ENCODE measurements around the gene RUBCN.
A peak's percentile ranks its signal among the peaks of the same experiment; 100 is the strongest.

RUBCN gene

DNA sequence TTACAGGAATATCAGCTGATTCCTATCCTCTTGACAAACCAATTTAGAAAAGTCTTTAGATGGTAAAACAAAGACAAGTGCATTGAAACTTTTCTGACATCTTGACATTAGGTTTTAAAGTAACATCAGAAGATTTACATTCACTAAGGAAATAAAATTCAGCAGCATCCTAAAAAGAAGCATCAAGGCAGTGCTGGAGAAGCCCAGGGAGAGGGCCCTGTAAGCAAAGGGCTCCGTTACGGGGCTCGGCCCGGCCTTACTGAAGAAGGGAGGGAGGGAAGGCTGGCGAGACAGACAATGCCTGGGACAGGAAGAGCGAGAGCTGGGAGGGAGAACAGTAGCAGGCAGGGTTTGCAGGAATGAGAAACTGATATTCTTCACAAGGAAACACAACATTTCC lies 39.3 kb downstream of the RUBCN start:
- H2AK5ac ChIP-seq (ENCODE audit: low read length), result no peak overlapping the region
- H3K79me1 ChIP-seq (ENCODE audit: low read length), result no peaks in the 10 kb centered on the region
- H3K36me3 ChIP-seq (ENCODE audit: control insufficient read depth, insufficient read depth, low read length), result peaks cover 2% of the 10 kb centered on the region
- no peak overlapping the region for H4K5ac ChIP-seq (ENCODE audit: low read length)
- H3K9ac ChIP-seq (ENCODE audit: low read length), result no peak overlapping the region
- no peaks in the 10 kb centered on the region for H3K4me1 ChIP-seq (ENCODE audit: control insufficient read depth, low read depth, low read length)
- no peak overlapping the region for H2BK15ac ChIP-seq (replicated peaks; ENCODE audit: low read depth)
- H3K4me2 ChIP-seq (ENCODE audit: low read length), result no peak overlapping the region
- H2BK120ac ChIP-seq (ENCODE audit: low read depth, low read length), result no peak overlapping the region
- no peak for DNase-seq
- WGBS (ENCODE audit: extremely low coverage, insufficient coverage, low lambda C conversion rate), result no CpG with 5 or more reads among the region's 6 CpGs
- H4K8ac ChIP-seq (ENCODE audit: low read depth, low read length), result no peak overlapping the region
- H3K4me3 ChIP-seq (ENCODE audit: low read length), result no peak overlapping the region
- no peaks in the 10 kb centered on the region for H3K79me2 ChIP-seq (ENCODE audit: control insufficient read depth, insufficient read depth, low read length)
- H2BK5ac ChIP-seq (ENCODE audit: low read length), result no peak overlapping the region
- no peaks in the 10 kb centered on the region for H3K27me3 ChIP-seq (ENCODE audit: insufficient read depth, low read length, poor library complexity)
- H3K56ac ChIP-seq (ENCODE audit: low read length), result no peak overlapping the region
- no peak overlapping the region for H3K18ac ChIP-seq (ENCODE audit: low read length)
- H3K23ac ChIP-seq (ENCODE audit: low read length), result no peak overlapping the region
- H3K4ac ChIP-seq (ENCODE audit: low read depth, low read length), result no peak overlapping the region
- no peak overlapping the region for H3K27ac ChIP-seq (ENCODE audit: low read depth, low read length)

DNA sequence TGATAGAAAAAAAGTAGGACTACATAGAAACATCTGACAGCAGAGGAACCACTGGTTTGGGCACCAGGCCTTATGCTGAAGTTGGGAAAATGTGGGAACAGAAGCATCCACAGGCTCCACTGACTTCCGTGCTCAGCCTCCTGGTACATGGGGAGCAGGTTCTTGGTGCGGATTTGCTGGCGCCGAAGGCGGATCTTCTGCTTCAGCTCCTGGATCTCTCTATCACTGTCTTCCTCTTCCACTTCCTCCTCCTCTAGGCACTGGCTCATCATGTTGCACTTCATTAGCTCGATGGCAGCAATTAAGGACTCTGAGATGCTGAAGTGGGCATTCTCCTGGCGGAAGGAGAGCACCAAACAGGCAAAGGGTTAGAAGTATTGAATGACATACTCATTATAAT lies 42.5 kb downstream of the RUBCN start:
- H3K18ac ChIP-seq (ENCODE audit: low read length), result no peak overlapping the region
- H3K79me2 ChIP-seq (ENCODE audit: control insufficient read depth, insufficient read depth, low read length), result no peaks in the 10 kb centered on the region
- no peaks in the 10 kb centered on the region for H3K79me1 ChIP-seq (ENCODE audit: low read length)
- H3K56ac ChIP-seq (ENCODE audit: low read length), result no peak overlapping the region
- no peaks in the 10 kb centered on the region for H3K27me3 ChIP-seq (ENCODE audit: insufficient read depth, low read length, poor library complexity)
- no peak overlapping the region for H3K4me3 ChIP-seq (ENCODE audit: low read length)
- no peak for DNase-seq
- H3K4ac ChIP-seq (ENCODE audit: low read depth, low read length), result no peak overlapping the region
- no peak overlapping the region for H4K5ac ChIP-seq (ENCODE audit: low read length)
- no CpG with 5 or more reads among the region's 7 CpGs for WGBS (ENCODE audit: extremely low coverage, insufficient coverage, low lambda C conversion rate)
- H4K8ac ChIP-seq (ENCODE audit: low read depth, low read length), result no peak overlapping the region
- H3K23ac ChIP-seq (ENCODE audit: low read length), result no peak overlapping the region
- peak overlapping the region; percentile 11 for H3K27ac ChIP-seq (ENCODE audit: low read depth, low read length)
- H2BK5ac ChIP-seq (ENCODE audit: low read length), result no peak overlapping the region
- no peak overlapping the region for H2AK5ac ChIP-seq (ENCODE audit: low read length)
- H2BK15ac ChIP-seq (replicated peaks; ENCODE audit: low read depth), result no peak overlapping the region
- no peaks in the 10 kb centered on the region for H3K4me1 ChIP-seq (ENCODE audit: control insufficient read depth, low read depth, low read length)
- H3K4me2 ChIP-seq (ENCODE audit: low read length), result no peak overlapping the region
- peaks cover 2% of the 10 kb centered on the region for H3K36me3 ChIP-seq (ENCODE audit: control insufficient read depth, insufficient read depth, low read length)
- H2BK120ac ChIP-seq (ENCODE audit: low read depth, low read length), result no peak overlapping the region
- no peak overlapping the region for H3K9ac ChIP-seq (ENCODE audit: low read length)

- Histone ChIP-seq H3K18ac (ENCODE audit: low read length) (no peak overlapping the region), H3K79me1 (ENCODE audit: low read length) (no peaks in the 10 kb centered on the region)
- WGBS (ENCODE audit: extremely low coverage, insufficient coverage, low lambda C conversion rate), result no CpG with 5 or more reads among the region's 4 CpGs
Observed at GRCh38 chr3:197692641-197693040, 44.1 kb downstream of the RUBCN start.

DNA sequence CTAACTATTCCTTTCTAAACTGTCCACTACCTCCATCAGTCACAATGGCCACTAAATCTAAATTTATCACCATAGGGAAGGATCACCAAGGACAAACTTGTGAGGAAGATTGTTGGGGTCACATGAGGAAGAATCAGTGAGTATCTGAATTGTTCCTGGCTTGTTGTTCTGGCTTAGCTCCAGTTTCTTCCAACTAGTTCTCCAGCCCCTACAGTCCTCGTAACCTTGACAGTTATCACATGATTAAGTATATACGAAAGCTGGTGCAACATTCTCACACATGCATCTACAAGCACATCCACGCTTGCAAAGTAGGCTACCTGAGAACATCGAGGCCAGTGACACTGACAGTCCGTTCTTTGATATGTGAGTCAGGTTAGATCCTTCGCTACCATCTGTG lies 46.0 kb downstream of the RUBCN start:
- Histone ChIP-seq H3K4me1 (ENCODE audit: control insufficient read depth, low read depth, low read length) (no peaks in the 10 kb centered on the region), H3K27ac (ENCODE audit: low read depth, low read length) (no peak overlapping the region), H3K4me2 (ENCODE audit: low read length) (no peak overlapping the region), H4K8ac (ENCODE audit: low read depth, low read length) (no peak overlapping the region), H3K27me3 (ENCODE audit: insufficient read depth, low read length, poor library complexity) (no peaks in the 10 kb centered on the region), H4K5ac (ENCODE audit: low read length) (no peak overlapping the region), H3K23ac (ENCODE audit: low read length) (no peak overlapping the region), H2BK120ac (ENCODE audit: low read depth, low read length) (no peak overlapping the region), H2BK5ac (ENCODE audit: low read length) (no peak overlapping the region), H2BK15ac (replicated peaks; ENCODE audit: low read depth) (no peak overlapping the region), H3K4ac (ENCODE audit: low read depth, low read length) (no peak overlapping the region), H3K18ac (ENCODE audit: low read length) (no peak overlapping the region), H3K79me2 (ENCODE audit: control insufficient read depth, insufficient read depth, low read length) (no peaks in the 10 kb centered on the region), H2AK5ac (ENCODE audit: low read length) (no peak overlapping the region), H3K36me3 (ENCODE audit: control insufficient read depth, insufficient read depth, low read length) (peaks cover 2% of the 10 kb centered on the region), H3K9ac (ENCODE audit: low read length) (no peak overlapping the region), H3K4me3 (ENCODE audit: low read length) (no peak overlapping the region), H3K56ac (ENCODE audit: low read length) (no peak overlapping the region), H3K79me1 (ENCODE audit: low read length) (no peaks in the 10 kb centered on the region)
- DNase-seq, result no peak
- WGBS (ENCODE audit: extremely low coverage, insufficient coverage, low lambda C conversion rate), result no CpG with 5 or more reads among the region's 6 CpGs

More at GRCh38 chr3:197692641-197693040, 44.1 kb downstream of the RUBCN start:
- no peak overlapping the region for H2BK120ac ChIP-seq (ENCODE audit: low read depth, low read length)
- H3K27me3 ChIP-seq (ENCODE audit: insufficient read depth, low read length, poor library complexity), result no peaks in the 10 kb centered on the region
- H3K79me2 ChIP-seq (ENCODE audit: control insufficient read depth, insufficient read depth, low read length), result no peaks in the 10 kb centered on the region
- H3K23ac ChIP-seq (ENCODE audit: low read length), result no peak overlapping the region
- H3K56ac ChIP-seq (ENCODE audit: low read length), result no peak overlapping the region
- no peaks in the 10 kb centered on the region for H3K4me1 ChIP-seq (ENCODE audit: control insufficient read depth, low read depth, low read length)
- DNase-seq, result no peak
- H2BK15ac ChIP-seq (replicated peaks; ENCODE audit: low read depth), result no peak overlapping the region
- no peak overlapping the region for H2BK5ac ChIP-seq (ENCODE audit: low read length)
- no peak overlapping the region for H4K8ac ChIP-seq (ENCODE audit: low read depth, low read length)
- H3K4me3 ChIP-seq (ENCODE audit: low read length), result no peak overlapping the region
- no peak overlapping the region for H3K27ac ChIP-seq (ENCODE audit: low read depth, low read length)
- H3K36me3 ChIP-seq (ENCODE audit: control insufficient read depth, insufficient read depth, low read length), result peaks cover 2% of the 10 kb centered on the region
- no peak overlapping the region for H3K9ac ChIP-seq (ENCODE audit: low read length)
- H4K5ac ChIP-seq (ENCODE audit: low read length), result no peak overlapping the region
- H2AK5ac ChIP-seq (ENCODE audit: low read length), result no peak overlapping the region
- no peak overlapping the region for H3K4me2 ChIP-seq (ENCODE audit: low read length)
- H3K4ac ChIP-seq (ENCODE audit: low read depth, low read length), result no peak overlapping the region

GRCh38 chr3:197687570-197687969 lies 49.1 kb downstream of the RUBCN start:
- no CpG with 5 or more reads among the region's 6 CpGs for WGBS (ENCODE audit: extremely low coverage, insufficient coverage, low lambda C conversion rate)
- H2BK120ac ChIP-seq (ENCODE audit: low read depth, low read length), result no peak overlapping the region
- no peak overlapping the region for H3K9ac ChIP-seq (ENCODE audit: low read length)

DNA sequence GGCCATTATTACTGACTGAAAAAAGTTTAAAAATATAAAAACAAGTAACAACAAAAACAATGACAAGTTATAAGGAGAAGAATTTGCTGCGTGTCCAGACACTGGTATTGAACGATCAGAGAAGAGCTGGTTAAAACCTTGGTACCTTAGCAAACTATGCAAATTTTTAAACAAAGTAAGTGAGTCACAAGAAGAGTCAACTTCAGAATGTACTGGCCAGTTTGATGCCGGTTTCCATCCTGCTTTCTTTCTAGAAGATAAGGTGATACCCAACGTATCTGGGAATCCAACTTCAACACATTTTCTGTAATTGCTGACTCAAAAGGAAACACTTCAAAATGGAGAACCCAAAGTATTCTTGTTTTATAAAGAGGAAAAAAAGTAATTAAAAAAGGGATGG lies 49.8 kb downstream of the RUBCN start:
- no peak overlapping the region for H4K5ac ChIP-seq (ENCODE audit: low read length)
- H3K9ac ChIP-seq (ENCODE audit: low read length), result no peak overlapping the region
- H3K23ac ChIP-seq (ENCODE audit: low read length), result no peak overlapping the region

More at GRCh38 chr3:197687570-197687969, 49.1 kb downstream of the RUBCN start:
- H4K5ac ChIP-seq (ENCODE audit: low read length), result no peak overlapping the region
- no peak overlapping the region for H3K18ac ChIP-seq (ENCODE audit: low read length)
- H3K4me1 ChIP-seq (ENCODE audit: control insufficient read depth, low read depth, low read length), result no peaks in the 10 kb centered on the region
- H2BK15ac ChIP-seq (replicated peaks; ENCODE audit: low read depth), result no peak overlapping the region
- no peak overlapping the region for H4K8ac ChIP-seq (ENCODE audit: low read depth, low read length)
- no peak for DNase-seq
- no peak overlapping the region for H3K4me3 ChIP-seq (ENCODE audit: low read length)
- H3K79me2 ChIP-seq (ENCODE audit: control insufficient read depth, insufficient read depth, low read length), result no peaks in the 10 kb centered on the region
- H3K56ac ChIP-seq (ENCODE audit: low read length), result no peak overlapping the region
- no peaks in the 10 kb centered on the region for H3K27me3 ChIP-seq (ENCODE audit: insufficient read depth, low read length, poor library complexity)
- no peak overlapping the region for H3K27ac ChIP-seq (ENCODE audit: low read depth, low read length)
- H3K4ac ChIP-seq (ENCODE audit: low read depth, low read length), result no peak overlapping the region
- H2AK5ac ChIP-seq (ENCODE audit: low read length), result no peak overlapping the region
- no peak overlapping the region for H3K4me2 ChIP-seq (ENCODE audit: low read length)
- H3K23ac ChIP-seq (ENCODE audit: low read length), result no peak overlapping the region
- H3K36me3 ChIP-seq (ENCODE audit: control insufficient read depth, insufficient read depth, low read length), result no peaks in the 10 kb centered on the region
- H2BK5ac ChIP-seq (ENCODE audit: low read length), result no peak overlapping the region
- H3K79me1 ChIP-seq (ENCODE audit: low read length), result no peaks in the 10 kb centered on the region

More for the DNA sequence above, 49.8 kb downstream of the RUBCN start:
- H3K79me2 ChIP-seq (ENCODE audit: control insufficient read depth, insufficient read depth, low read length), result no peaks in the 10 kb centered on the region
- H3K56ac ChIP-seq (ENCODE audit: low read length), result no peak overlapping the region
- H3K4ac ChIP-seq (ENCODE audit: low read depth, low read length), result no peak overlapping the region
- H3K27me3 ChIP-seq (ENCODE audit: insufficient read depth, low read length, poor library complexity), result no peaks in the 10 kb centered on the region
- no peak overlapping the region for H2BK120ac ChIP-seq (ENCODE audit: low read depth, low read length)
- no peak overlapping the region for H2BK15ac ChIP-seq (replicated peaks; ENCODE audit: low read depth)
- no peak overlapping the region for H3K18ac ChIP-seq (ENCODE audit: low read length)
- H3K79me1 ChIP-seq (ENCODE audit: low read length), result no peaks in the 10 kb centered on the region
- H3K36me3 ChIP-seq (ENCODE audit: control insufficient read depth, insufficient read depth, low read length), result no peaks in the 10 kb centered on the region
- no peak overlapping the region for H3K4me3 ChIP-seq (ENCODE audit: low read length)
- no peak overlapping the region for H2AK5ac ChIP-seq (ENCODE audit: low read length)
- H3K4me1 ChIP-seq (ENCODE audit: control insufficient read depth, low read depth, low read length), result no peaks in the 10 kb centered on the region
- no peak overlapping the region for H2BK5ac ChIP-seq (ENCODE audit: low read length)
- no peak overlapping the region for H3K27ac ChIP-seq (ENCODE audit: low read depth, low read length)
- no peak for DNase-seq
- no peak overlapping the region for H4K8ac ChIP-seq (ENCODE audit: low read depth, low read length)
- WGBS (ENCODE audit: extremely low coverage, insufficient coverage, low lambda C conversion rate), result no CpG with 5 or more reads among the region's 4 CpGs
- H3K4me2 ChIP-seq (ENCODE audit: low read length), result no peak overlapping the region
